CD14-positive monocyte (primary cell): ENCODE measurements around the gene HOXA7. TPM values are rescaled to one million over a fixed set of nuclear protein-coding genes. Genes with fewer than 3 reads are reported as not detected.

Experiments used
- DNase-seq, 3 donors: peaks; one replicate each; pipeline ENCODE4 v3.0.0-alpha.2; 2011 to 2022
- H2AFZ ChIP-seq: 2 replicates; pipeline ENCODE4 v1.6.0; 2012; ENCODE audit warnings: mild to moderate bottlenecking, low read depth, low read length, inconsistent platforms; ENCODE audit not compliant: insufficient read depth, poor library complexity, severe bottlenecking
- H3K27ac ChIP-seq, 2 donors: 1 replicate in 1 of 2; 2 replicates in 1 of 2; pipeline ENCODE4 v1.5.1; 2012 to 2013; ENCODE audit warnings: low read length in 2 of 2, control low read depth in 1 of 2, inconsistent platforms in 1 of 2, low read depth in 1 of 2, mild to moderate bottlenecking in 1 of 2
- H3K27me3 ChIP-seq, 2 donors: one replicate each; pipeline versions ENCODE4 v1.6.0 to v1.6.1; 2011 to 2013; ENCODE audit warnings: low read length in 2 of 2; ENCODE audit not compliant: control insufficient read depth in 2 of 2, insufficient read depth in 2 of 2
- H3K36me3 ChIP-seq, 2 donors: replicated peaks in 1 of 2; 1 replicate in 1 of 2; 2 replicates in 1 of 2; pipeline versions ENCODE4 v1.5.1 to v1.6.1; 2012 to 2013; ENCODE audit warnings: low read length in 2 of 2, control low read depth in 1 of 2, inconsistent platforms in 1 of 2, mild to moderate bottlenecking in 1 of 2; ENCODE audit not compliant: insufficient read depth in 2 of 2, control insufficient read depth in 1 of 2
- H3K4me1 ChIP-seq, 2 donors: 1 replicate in 1 of 2; 2 replicates in 1 of 2; pipeline versions ENCODE4 v1.5.1 to v1.6.1; 2012 to 2013; ENCODE audit warnings: low read length in 2 of 2, control low read depth in 1 of 2, inconsistent platforms in 1 of 2, mild to moderate bottlenecking in 1 of 2, moderate library complexity in 1 of 2; ENCODE audit not compliant: insufficient read depth in 2 of 2, control insufficient read depth in 1 of 2
- H3K4me2 ChIP-seq: replicated peaks from 2 replicates; pipeline ENCODE3; 2012; ENCODE audit warnings: low read length, moderate library complexity, mild to moderate bottlenecking; ENCODE audit not compliant: poor library complexity, severe bottlenecking; ENCODE audit errors: extremely low read depth
- H3K4me3 ChIP-seq, 3 experiments: fragments of 200-600 bp in 1 of 3; sonication (generic) in 1 of 3; replicated peaks in 1 of 3; 1 replicate in 2 of 3; 2 replicates in 1 of 3; pipeline ENCODE4 v1.5.1; 2011 to 2013; ENCODE audit warnings: low read length in 3 of 3, mild to moderate bottlenecking in 3 of 3, control low read depth in 2 of 3, low read depth in 2 of 3, inconsistent platforms in 1 of 3, moderate library complexity in 1 of 3
- H3K79me2 ChIP-seq: 2 replicates; pipeline ENCODE4 v1.6.0; 2012; ENCODE audit warnings: mild to moderate bottlenecking, control low read depth, inconsistent platforms, low read length, moderate library complexity; ENCODE audit not compliant: insufficient read depth
- H3K9ac ChIP-seq: 2 replicates; pipeline ENCODE4 v1.6.0; 2017; ENCODE audit warnings: low read length, mild to moderate bottlenecking; ENCODE audit not compliant: insufficient read depth, poor library complexity, severe bottlenecking
- H3K9me3 ChIP-seq, 2 donors: replicated peaks in 1 of 2; 1 replicate in 1 of 2; 2 replicates in 1 of 2; pipeline versions ENCODE4 v1.5.1 to v1.6.1; 2012 to 2013; ENCODE audit warnings: low read length in 2 of 2, control low read depth in 1 of 2; ENCODE audit not compliant: control insufficient read depth in 1 of 2, insufficient read depth in 1 of 2
- H4K20me1 ChIP-seq: 2 replicates; pipeline ENCODE4 v1.6.0; 2012; ENCODE audit warnings: mild to moderate bottlenecking, low read length, control low read depth, moderate library complexity; ENCODE audit not compliant: insufficient read depth
- H3K27ac Mint-ChIP-seq, 7 donors: one replicate each; pipeline ENCODE4 v1.8.0; 2020; ENCODE audit warnings: mild to moderate bottlenecking in 7 of 7, mixed read lengths in 7 of 7, moderate library complexity in 6 of 7, inconsistent platforms in 2 of 7
- H3K27me3 Mint-ChIP-seq, 3 donors: one replicate each; pipeline ENCODE4 v1.8.0; 2021 to 2022; ENCODE audit warnings: low read depth in 3 of 3, mild to moderate bottlenecking in 3 of 3, mixed read lengths in 3 of 3, moderate library complexity in 3 of 3, inconsistent platforms in 1 of 3
- H3K36me3 Mint-ChIP-seq, 2 donors: one replicate each; pipeline ENCODE4 v1.8.0; 2020; ENCODE audit warnings: mixed read lengths in 2 of 2, inconsistent platforms in 1 of 2, mild to moderate bottlenecking in 1 of 2
- H3K4me1 Mint-ChIP-seq: one replicate; pipeline ENCODE4 v1.8.0; 2020; ENCODE audit warnings: mild to moderate bottlenecking, mixed read lengths
- H3K4me3 Mint-ChIP-seq, 2 donors: one replicate each; pipeline ENCODE4 v1.8.0; 2020; ENCODE audit warnings: mild to moderate bottlenecking in 2 of 2, mixed read lengths in 2 of 2, moderate library complexity in 1 of 2
- H3K9me3 Mint-ChIP-seq, 7 donors: one replicate each; pipeline ENCODE4 v1.8.0; 2020 to 2022; ENCODE audit warnings: mixed read lengths in 7 of 7, mild to moderate bottlenecking in 6 of 7, moderate library complexity in 6 of 7, inconsistent platforms in 2 of 7
- WGBS: methylation state at CpG from one replicate; pipeline ENCODE4 v1.1.5; 2013; ENCODE audit warnings: missing lambda C conversion rate; ENCODE audit not compliant: insufficient coverage; 5-methylcytosine and 5-hydroxymethylcytosine counted together
- intact Hi-C, 2 donors: fragments of 100-400 bp; cut with micrococcal nuclease; formaldehyde crosslinking; loops; one replicate each; pipeline versions ENCODE4 v1.15.0 to v1.15.1; 2023
- polyA plus RNA-seq, 3 donors: library from polyadenylated mRNA; depleted of rRNA in 1 of 3; unstranded in 2 of 3; stranded (reverse) in 1 of 3; fragments of 300-500 nt in 2 of 3; fragments of >200 nt in 1 of 3; fragmentation: Illumina TruSeq in 2 of 3; gene quantifications; 1 replicate in 2 of 3; 2 replicates in 1 of 3; pipeline ENCODE4 v1.2.3, GENCODE V29; 2012 to 2021
- TF ChIP-seq, protein P1 (sequence below): fragments of 200-600 bp; IDR thresholded peaks from one replicate; pipeline ENCODE4 v1.8.0; 2022; ENCODE audit warnings: antibody characterized with exemption, mild to moderate bottlenecking

Gene HOXA7
- polyA plus RNA-seq, 3 donors = not detected

DNA sequence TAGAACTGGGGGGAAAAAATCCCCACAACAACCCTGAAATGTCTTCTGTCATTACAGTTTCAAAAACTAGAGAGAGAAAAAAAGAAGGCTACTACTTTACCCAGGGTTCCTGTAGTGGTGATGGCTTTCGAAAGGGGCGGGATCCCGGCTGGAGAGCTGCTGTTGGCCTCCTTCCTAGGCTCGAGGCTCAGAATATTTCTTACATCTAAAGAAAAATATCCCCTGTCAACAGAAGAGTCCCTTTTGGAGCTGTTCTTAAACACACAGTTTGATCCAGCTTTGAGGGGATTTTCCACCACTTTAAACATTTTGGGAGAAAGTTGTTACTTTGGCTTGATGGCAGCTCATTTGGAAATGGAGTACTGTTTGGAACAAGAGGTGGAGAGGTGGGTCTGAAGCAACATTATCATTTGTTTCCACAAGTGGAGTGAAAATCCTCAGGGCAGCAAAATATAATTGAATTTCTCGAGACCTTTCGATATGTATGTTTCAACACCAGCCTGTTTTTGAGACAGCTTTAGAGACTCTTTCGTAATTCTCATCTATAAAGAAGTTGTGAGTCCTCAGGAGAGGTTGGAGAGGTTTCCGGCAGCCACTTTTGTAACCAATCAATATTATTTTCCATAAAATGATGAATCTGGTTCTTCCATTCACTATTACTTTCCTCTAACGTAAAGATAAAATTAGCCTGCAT, 38.4 kb upstream of the HOXA7 start:
- H3K27ac Mint-ChIP-seq = no peak overlapping the region
- peak overlapping the region in 1 of 2 donors; percentile 89 for H3K4me3 Mint-ChIP-seq

DNA sequence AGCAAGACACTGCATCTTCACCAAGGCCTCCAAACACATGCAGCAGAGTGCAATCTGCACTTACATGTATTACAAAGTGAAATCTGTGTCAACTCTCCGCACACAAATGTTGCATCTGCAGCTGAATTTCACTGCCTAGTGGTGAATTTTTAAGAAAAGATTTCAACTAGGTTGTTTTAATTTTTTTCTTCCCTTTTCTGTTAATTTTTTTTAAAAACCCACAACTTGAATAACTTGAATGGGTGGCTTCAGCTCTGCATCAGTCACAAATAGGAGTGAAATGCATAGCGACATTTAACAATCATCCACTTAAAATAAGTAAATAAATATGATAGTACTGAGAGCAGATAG, 37.5 kb upstream of the HOXA7 start:
- no peak overlapping the region for H2AFZ ChIP-seq
- TF ChIP-seq, protein P1, sequence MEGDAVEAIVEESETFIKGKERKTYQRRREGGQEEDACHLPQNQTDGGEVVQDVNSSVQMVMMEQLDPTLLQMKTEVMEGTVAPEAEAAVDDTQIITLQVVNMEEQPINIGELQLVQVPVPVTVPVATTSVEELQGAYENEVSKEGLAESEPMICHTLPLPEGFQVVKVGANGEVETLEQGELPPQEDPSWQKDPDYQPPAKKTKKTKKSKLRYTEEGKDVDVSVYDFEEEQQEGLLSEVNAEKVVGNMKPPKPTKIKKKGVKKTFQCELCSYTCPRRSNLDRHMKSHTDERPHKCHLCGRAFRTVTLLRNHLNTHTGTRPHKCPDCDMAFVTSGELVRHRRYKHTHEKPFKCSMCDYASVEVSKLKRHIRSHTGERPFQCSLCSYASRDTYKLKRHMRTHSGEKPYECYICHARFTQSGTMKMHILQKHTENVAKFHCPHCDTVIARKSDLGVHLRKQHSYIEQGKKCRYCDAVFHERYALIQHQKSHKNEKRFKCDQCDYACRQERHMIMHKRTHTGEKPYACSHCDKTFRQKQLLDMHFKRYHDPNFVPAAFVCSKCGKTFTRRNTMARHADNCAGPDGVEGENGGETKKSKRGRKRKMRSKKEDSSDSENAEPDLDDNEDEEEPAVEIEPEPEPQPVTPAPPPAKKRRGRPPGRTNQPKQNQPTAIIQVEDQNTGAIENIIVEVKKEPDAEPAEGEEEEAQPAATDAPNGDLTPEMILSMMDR = no peak
- intact Hi-C loops = loop anchor here (5.0 to 10.0 kb wide), 3 partner anchors 383 to 731 kb away; no protein-coding TSS in a partner anchor
- H3K9ac ChIP-seq = no peak overlapping the region
- H3K27me3 Mint-ChIP-seq = peaks cover 91 to 94% (median 93%) of the 10 kb centered on the region in 3 donors
- no peak overlapping the region for H3K4me3 ChIP-seq
- H3K36me3 Mint-ChIP-seq = peaks cover 7 to 18% of the 10 kb centered on the region in 2 donors
- H3K4me2 ChIP-seq = no peak overlapping the region
- WGBS = no CpG with 5 or more reads among the region's 2 CpGs
- peaks cover 6 to 62% of the 10 kb centered on the region in 2 donors for H3K9me3 ChIP-seq
- peaks cover 50% of the 10 kb centered on the region for H3K4me1 Mint-ChIP-seq
- H3K27ac ChIP-seq = no peak overlapping the region
- H4K20me1 ChIP-seq = no peaks in the 10 kb centered on the region
- H3K4me3 Mint-ChIP-seq = peak overlapping the region in 1 of 2 donors; percentile 89
- peaks cover 0 to 47% (median 24%) of the 10 kb centered on the region in 7 donors for H3K9me3 Mint-ChIP-seq
- H3K4me1 ChIP-seq = peaks cover 27 to 32% of the 10 kb centered on the region in 2 donors
- H3K27ac Mint-ChIP-seq = no peak overlapping the region
- no peak for DNase-seq
- H3K79me2 ChIP-seq = no peaks in the 10 kb centered on the region
- no peaks in the 10 kb centered on the region for H3K36me3 ChIP-seq
- peaks cover 96 to 98% of the 10 kb centered on the region in 2 donors for H3K27me3 ChIP-seq

More for the DNA sequence above, 38.4 kb upstream of the HOXA7 start:
- Histone ChIP-seq H3K9ac (no peak overlapping the region), H3K4me3 (no peak overlapping the region), H2AFZ (no peak overlapping the region), H3K27ac (no peak overlapping the region), H3K27me3 (peaks cover 91 to 93% of the 10 kb centered on the region in 2 donors), H3K4me2 (no peak overlapping the region), H3K4me1 (peaks cover 25 to 32% of the 10 kb centered on the region in 2 donors), H3K79me2 (no peaks in the 10 kb centered on the region), H3K36me3 (no peaks in the 10 kb centered on the region), H4K20me1 (no peaks in the 10 kb centered on the region), H3K9me3 (peaks cover 6 to 56% of the 10 kb centered on the region in 2 donors)
- WGBS = no CpG with 5 or more reads among the region's 9 CpGs
- TF ChIP-seq, protein P1 = no peak
- no peak for DNase-seq
- intact Hi-C loops = loop anchor here (5.0 to 10.0 kb wide), 4 partner anchors 382 to 827 kb away; no protein-coding TSS in a partner anchor
- H3K4me1 Mint-ChIP-seq = peaks cover 45% of the 10 kb centered on the region
- peaks cover 86 to 91% (median 89%) of the 10 kb centered on the region in 3 donors for H3K27me3 Mint-ChIP-seq
- peaks cover 8 to 14% of the 10 kb centered on the region in 2 donors for H3K36me3 Mint-ChIP-seq
- H3K9me3 Mint-ChIP-seq = peaks cover 0 to 42% (median 21%) of the 10 kb centered on the region in 7 donors
